GM10266 (cell line): Measurements from ENCODE around the gene LIPJ.

ENCODE experiments used
- DNase-seq: peaks from one replicate; pipeline ENCODE4 v3.0.0; 2012; ENCODE audit errors: extremely low spot score
- TF ChIP-seq, protein P1 (sequence below): IDR thresholded peaks from 2 replicates; pipeline ENCODE4 v1.5.1; 2012; ENCODE audit warnings: mild to moderate bottlenecking, low read depth; ENCODE audit not compliant: control insufficient read depth, insufficient read depth; ENCODE audit errors: missing control alignments

The LIPJ gene

DNA sequence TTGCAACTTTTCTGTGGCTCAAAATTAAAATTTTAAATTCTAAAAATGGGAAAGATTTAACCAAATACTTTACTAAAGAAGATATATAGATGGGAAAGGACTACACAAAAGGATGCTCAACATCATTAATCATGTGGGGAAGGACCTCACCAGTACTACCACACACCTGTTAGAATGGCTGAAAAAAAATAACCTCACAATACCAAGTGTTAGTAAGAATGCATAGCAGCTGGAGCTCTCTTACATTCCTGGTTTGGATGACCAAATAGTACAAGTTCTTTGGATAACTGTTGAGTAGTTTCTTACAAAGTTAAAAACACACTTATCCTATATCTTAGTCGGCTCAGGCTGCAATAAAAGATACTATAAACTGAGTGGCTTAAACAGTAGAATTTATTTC, 33.9 kb downstream of the LIPJ start:
- TF ChIP-seq, protein P1, sequence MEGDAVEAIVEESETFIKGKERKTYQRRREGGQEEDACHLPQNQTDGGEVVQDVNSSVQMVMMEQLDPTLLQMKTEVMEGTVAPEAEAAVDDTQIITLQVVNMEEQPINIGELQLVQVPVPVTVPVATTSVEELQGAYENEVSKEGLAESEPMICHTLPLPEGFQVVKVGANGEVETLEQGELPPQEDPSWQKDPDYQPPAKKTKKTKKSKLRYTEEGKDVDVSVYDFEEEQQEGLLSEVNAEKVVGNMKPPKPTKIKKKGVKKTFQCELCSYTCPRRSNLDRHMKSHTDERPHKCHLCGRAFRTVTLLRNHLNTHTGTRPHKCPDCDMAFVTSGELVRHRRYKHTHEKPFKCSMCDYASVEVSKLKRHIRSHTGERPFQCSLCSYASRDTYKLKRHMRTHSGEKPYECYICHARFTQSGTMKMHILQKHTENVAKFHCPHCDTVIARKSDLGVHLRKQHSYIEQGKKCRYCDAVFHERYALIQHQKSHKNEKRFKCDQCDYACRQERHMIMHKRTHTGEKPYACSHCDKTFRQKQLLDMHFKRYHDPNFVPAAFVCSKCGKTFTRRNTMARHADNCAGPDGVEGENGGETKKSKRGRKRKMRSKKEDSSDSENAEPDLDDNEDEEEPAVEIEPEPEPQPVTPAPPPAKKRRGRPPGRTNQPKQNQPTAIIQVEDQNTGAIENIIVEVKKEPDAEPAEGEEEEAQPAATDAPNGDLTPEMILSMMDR: no peak
- DNase-seq: no peak

- DNase-seq: no peak
- TF ChIP-seq, protein P1: no peak
Measured at GRCh38 chr10:88623835-88624234, 37.3 kb downstream of the LIPJ start.

- TF ChIP-seq, protein P1: no peak
- no peak for DNase-seq
Measured at GRCh38 chr10:88624840-88625239, 38.3 kb downstream of the LIPJ start.

GRCh38 chr10:88640186-88640585, 53.6 kb downstream of the LIPJ start:
- DNase-seq: no peak
- TF ChIP-seq, protein P1: no peak

- DNase-seq: no peak
- TF ChIP-seq, protein P1: no peak
Measured at GRCh38 chr10:88642209-88642608, 55.6 kb downstream of the LIPJ start.

DNA sequence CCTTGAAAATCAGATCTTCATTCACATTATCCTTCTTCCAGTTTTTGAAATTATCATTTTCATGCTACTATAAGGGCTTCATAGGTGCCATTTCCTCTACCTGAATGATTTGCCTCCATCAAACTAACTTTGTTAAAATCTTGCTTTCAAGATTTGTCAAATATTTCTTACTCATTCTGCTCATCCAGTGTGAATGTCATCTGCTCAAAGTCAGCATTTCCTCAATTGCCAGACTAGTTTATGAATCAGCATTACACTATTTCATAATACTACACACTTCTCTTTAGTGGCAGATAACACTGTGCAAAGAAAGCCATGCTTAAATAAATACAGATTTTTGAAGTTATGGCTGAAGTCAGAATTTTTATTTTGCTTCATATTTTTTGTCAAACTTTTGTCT, 56.4 kb downstream of the LIPJ start:
- TF ChIP-seq, protein P1: no peak
- no peak for DNase-seq

DNA sequence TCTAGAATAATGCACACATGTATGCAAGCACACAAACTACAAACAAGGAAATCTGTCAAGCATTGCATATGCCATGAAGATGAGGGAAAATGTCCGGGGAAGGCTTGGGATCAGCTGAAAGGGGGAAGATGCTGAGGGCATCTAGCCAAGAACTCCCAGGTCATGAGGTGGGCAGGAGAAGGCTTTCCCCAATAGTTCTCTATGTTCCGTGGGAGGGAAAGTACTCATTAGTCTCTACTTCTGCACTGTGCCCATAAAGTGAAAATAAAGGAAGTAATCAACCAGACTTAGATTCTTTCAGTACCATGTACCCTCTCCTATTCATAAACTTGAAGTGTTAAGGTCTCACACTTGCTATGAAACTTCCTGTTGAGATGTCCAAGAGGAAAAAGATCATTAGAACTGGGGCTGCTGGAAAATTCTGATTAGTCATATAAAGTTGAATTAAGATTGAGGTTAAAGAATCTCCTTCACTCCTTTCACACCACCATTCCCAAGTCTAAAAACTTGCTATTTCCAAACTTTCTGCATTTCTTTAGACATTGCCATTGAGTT, 60.6 kb downstream of the LIPJ start:
- DNase-seq: no peak
- TF ChIP-seq, protein P1: no peak
